ENCODE measurements around the gene NPEPPS.
A peak's percentile ranks its signal among the peaks of the same experiment; 100 is the strongest.
"Not testable (repeated sequence)": the region's sequence is repeated elsewhere in the genome, so short reads cannot be mapped to it uniquely, and the experiment has no call there.

Gene NPEPPS

GRCh38 chr17:47530557-47531232 lies at the start of gene NPEPPS:
Gene NPEPPS, plus strand, starts transcription at chr17:47531108. Its CDS starts 193 bp downstream, at chr17:47531301.
- peak; percentile 80 to 85 for DNase-seq

- DNase-seq, result not testable (repeated sequence)
Observed at GRCh38 chr17:47491841-47492212, 39.1 kb upstream of the NPEPPS start.

- not testable (repeated sequence) for DNase-seq
Observed at GRCh38 chr17:47499074-47499473, 31.8 kb upstream of the NPEPPS start.

- DNase-seq, result not testable (repeated sequence)
Observed at GRCh38 chr17:47499494-47499893, 31.4 kb upstream of the NPEPPS start.

GRCh38 chr17:47500620-47501019 lies 30.3 kb upstream of the NPEPPS start:
- DNase-seq, result not testable (repeated sequence)

- DNase-seq, result peak in 1 of 2 donors; percentile 11
Observed at GRCh38 chr17:47502122-47502731, 28.7 kb upstream of the NPEPPS start.

GRCh38 chr17:47502776-47503455 lies 28.0 kb upstream of the NPEPPS start:
- DNase-seq, result not testable (repeated sequence)

GRCh38 chr17:47511701-47512146 lies 19.2 kb upstream of the NPEPPS start:
- not testable (repeated sequence) for DNase-seq

- DNase-seq, result not testable (repeated sequence)
Observed at GRCh38 chr17:47513301-47513700, 17.6 kb upstream of the NPEPPS start.

GRCh38 chr17:47518880-47519279 lies 12.0 kb upstream of the NPEPPS start:
- not testable (repeated sequence) for DNase-seq

GRCh38 chr17:47519365-47519764 lies 11.5 kb upstream of the NPEPPS start:
- DNase-seq, result not testable (repeated sequence)

- not testable (repeated sequence) for DNase-seq
Observed at GRCh38 chr17:47520279-47520678, 10.6 kb upstream of the NPEPPS start.

GRCh38 chr17:47521434-47521833 lies 9.5 kb upstream of the NPEPPS start:
- not testable (repeated sequence) for DNase-seq

- DNase-seq, result not testable (repeated sequence)
Observed at GRCh38 chr17:47522341-47522740, 8.6 kb upstream of the NPEPPS start.

GRCh38 chr17:47531233-47531820 lies 419 bp downstream of the NPEPPS start:
- DNase-seq, result peak; percentile 12 to 17

GRCh38 chr17:47539085-47539484 lies 8.2 kb downstream of the NPEPPS start:
- not testable (repeated sequence) for DNase-seq

- DNase-seq, result not testable (repeated sequence)
Observed at GRCh38 chr17:47541676-47542075, 10.8 kb downstream of the NPEPPS start.

GRCh38 chr17:47544327-47544726 lies 13.4 kb downstream of the NPEPPS start:
- not testable (repeated sequence) for DNase-seq

- not testable (repeated sequence) for DNase-seq
Observed at GRCh38 chr17:47554733-47555132, 23.8 kb downstream of the NPEPPS start.

- DNase-seq, result not testable (repeated sequence)
Observed at GRCh38 chr17:47556108-47556507, 25.2 kb downstream of the NPEPPS start.

- not testable (repeated sequence) for DNase-seq
Observed at GRCh38 chr17:47560517-47561043, 29.7 kb downstream of the NPEPPS start.

GRCh38 chr17:47561698-47562405 lies 30.9 kb downstream of the NPEPPS start:
- not testable (repeated sequence) for DNase-seq

Measured in stimulated activated CD4-positive, alpha-beta T cell treated with anti-CD3 and anti-CD28 coated beads, Interleukin-2, amount 100 ng/mL, for 24 hours (primary cell).